Left ventricle myocardium inferior (tissue), 1 donor: ENCODE results near the gene SECTM1. TPM values are rescaled to one million over a fixed set of nuclear protein-coding genes. Genes with fewer than 3 reads are reported as not detected.

Experiments used
- DNase-seq: peaks from one replicate; pipeline ENCODE4 v3.0.0-alpha.2; 2020
- H3K27ac ChIP-seq: fragments of 200-600 bp; replicated peaks from 2 replicates; pipeline ENCODE4 v1.8.0; 2021
- H3K27me3 ChIP-seq: fragments of 200-600 bp; 2 replicates; pipeline ENCODE4 v1.8.0; 2021; ENCODE audit warnings: low read depth
- H3K36me3 ChIP-seq: fragments of 200-600 bp; 2 replicates; pipeline ENCODE4 v1.8.0; 2021
- H3K4me1 ChIP-seq: fragments of 200-600 bp; 2 replicates; pipeline ENCODE4 v1.8.0; 2021
- H3K4me3 ChIP-seq: fragments of 200-600 bp; 2 replicates; pipeline ENCODE4 v1.8.0; 2021; ENCODE audit warnings: mild to moderate bottlenecking, moderate library complexity
- H3K9me3 ChIP-seq: fragments of 200-600 bp; replicated peaks from 2 replicates; pipeline ENCODE4 v1.8.0; 2021
- intact Hi-C: fragments of 100-400 bp; cut with micrococcal nuclease; formaldehyde crosslinking; loops from one replicate; pipeline ENCODE4 v1.11.0; 2022
- total RNA-seq: library from RNA; stranded (reverse); fragmentation: NEBNext Ultra II Directional; extraction: Animal tissue kit (Norgen Biotek cat#: 25700); gene quantifications from one replicate; pipeline ENCODE4 v1.2.1, GENCODE V29; 2021
- TF ChIP-seq, protein P1 (sequence below): fragments of 200-600 bp; IDR thresholded peaks from 2 replicates; pipeline ENCODE4 v1.8.0; 2021; ENCODE audit warnings: antibody characterized with exemption, mild to moderate bottlenecking, borderline replicate concordance
- donor health status: DM: no; HTN: yes; CAD: no; lungs with severe emphysema.

Gene SECTM1
- total RNA-seq, 1 donor from 2014 or later: 3.9 TPM

DNA sequence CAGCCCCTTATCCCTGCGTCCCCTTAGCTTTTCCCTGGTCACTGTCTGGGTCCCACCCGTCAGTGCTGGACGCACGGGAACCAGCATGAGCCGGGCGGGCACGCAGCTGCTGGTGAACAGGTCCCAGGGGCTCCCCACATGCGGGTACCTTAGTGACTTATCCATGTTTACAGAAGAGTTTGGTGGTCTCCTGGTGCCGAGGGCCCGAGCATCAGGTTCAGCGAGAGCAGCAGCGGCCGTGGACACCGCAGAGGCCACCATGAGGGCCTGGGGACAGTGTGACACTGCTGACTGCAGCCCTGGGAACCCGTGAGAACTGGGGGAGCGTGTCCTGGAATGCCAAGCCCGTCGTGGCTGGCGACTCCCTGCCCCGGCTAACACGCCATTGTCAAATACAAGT lies 22.7 kb downstream of the SECTM1 start:
- Histone ChIP-seq H3K27ac (no peak overlapping the region), H3K36me3 (no peaks in the 10 kb centered on the region), H3K9me3 (no peaks in the 10 kb centered on the region), H3K4me1 (peaks cover 11% of the 10 kb centered on the region), H3K27me3 (peaks cover 90% of the 10 kb centered on the region), H3K4me3 (no peak overlapping the region)
- DNase-seq: no peak
- intact Hi-C loops: no loop called here
- TF ChIP-seq, protein P1, sequence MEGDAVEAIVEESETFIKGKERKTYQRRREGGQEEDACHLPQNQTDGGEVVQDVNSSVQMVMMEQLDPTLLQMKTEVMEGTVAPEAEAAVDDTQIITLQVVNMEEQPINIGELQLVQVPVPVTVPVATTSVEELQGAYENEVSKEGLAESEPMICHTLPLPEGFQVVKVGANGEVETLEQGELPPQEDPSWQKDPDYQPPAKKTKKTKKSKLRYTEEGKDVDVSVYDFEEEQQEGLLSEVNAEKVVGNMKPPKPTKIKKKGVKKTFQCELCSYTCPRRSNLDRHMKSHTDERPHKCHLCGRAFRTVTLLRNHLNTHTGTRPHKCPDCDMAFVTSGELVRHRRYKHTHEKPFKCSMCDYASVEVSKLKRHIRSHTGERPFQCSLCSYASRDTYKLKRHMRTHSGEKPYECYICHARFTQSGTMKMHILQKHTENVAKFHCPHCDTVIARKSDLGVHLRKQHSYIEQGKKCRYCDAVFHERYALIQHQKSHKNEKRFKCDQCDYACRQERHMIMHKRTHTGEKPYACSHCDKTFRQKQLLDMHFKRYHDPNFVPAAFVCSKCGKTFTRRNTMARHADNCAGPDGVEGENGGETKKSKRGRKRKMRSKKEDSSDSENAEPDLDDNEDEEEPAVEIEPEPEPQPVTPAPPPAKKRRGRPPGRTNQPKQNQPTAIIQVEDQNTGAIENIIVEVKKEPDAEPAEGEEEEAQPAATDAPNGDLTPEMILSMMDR: no peak

DNA sequence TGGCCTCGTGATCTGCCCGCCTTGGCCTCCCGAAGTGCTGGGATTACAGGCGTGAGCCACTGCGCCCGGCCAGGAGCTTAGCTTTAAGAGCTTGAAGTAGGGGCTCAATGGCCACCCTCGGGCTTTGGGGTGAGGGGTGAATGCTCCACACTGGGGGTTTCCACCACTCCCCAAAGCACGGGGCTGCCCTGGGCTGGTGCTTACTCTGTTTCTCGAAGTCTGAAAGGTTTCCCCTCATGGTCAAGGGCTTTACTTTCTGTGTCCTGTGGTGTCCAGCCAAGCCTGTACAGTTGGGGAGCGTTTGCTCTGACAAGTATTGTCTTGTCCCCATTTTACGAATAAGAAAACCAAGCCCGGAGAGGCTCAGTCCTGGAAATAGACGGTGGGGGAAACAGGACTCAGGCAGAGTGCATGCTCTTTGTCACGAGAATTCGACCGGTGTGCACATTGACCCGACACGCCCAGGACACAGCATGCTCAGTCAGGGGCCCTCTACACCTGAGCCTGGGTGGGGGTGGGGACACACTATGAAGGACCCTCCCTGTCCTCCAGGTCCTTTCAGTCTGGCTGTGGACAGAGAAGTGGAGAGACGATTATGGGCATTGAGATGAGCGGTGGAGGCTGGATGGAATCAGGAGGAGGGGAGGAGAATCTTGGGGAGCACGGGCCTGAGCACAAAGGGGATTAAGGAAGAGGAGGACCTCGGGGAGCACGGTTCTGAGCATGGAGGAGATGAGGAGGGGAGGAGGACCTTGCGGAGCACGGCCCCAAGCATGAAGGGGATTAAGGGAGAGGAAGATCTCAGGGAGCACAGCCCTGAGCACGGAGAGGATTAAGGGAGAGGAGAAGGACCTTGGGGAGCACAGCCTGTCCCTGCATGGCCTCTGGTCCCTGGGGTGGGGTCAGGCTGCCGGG lies 23.7 kb downstream of the SECTM1 start:
- Histone ChIP-seq H3K27me3 (peaks cover 80% of the 10 kb centered on the region), H3K9me3 (no peaks in the 10 kb centered on the region), H3K4me3 (no peak overlapping the region), H3K36me3 (no peaks in the 10 kb centered on the region), H3K27ac (no peak overlapping the region), H3K4me1 (peaks cover 4% of the 10 kb centered on the region)
- TF ChIP-seq, protein P1: no peak
- no peak for DNase-seq
- intact Hi-C loops: no loop called here

DNA sequence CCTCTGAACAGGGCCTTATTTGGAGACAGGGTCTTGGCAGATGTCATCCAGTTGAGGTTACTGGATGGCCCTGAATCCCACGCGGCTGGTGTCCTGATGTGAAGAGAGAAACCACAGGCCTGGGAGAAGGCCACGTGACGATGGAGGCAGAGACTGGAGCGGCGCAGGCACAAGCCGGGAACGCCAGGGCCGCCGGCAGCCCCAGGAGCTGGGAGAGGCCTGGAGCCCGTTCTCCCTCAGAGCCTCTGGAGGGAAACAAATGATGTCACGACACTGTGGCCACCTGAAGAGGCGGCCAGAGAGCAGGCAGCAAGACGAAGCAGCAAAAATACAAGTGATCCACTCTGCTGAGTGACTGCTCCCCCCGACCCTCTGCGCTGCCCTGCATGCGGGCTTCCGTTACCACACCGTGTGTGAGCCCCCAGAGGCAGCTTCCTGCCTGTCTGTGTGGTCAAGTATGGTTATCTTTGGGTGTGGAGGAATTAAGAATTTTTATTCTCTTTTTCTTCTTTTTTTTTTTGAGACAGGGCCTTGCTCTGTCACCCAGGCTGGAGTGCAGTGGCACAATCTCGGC lies 27.8 kb downstream of the SECTM1 start:
- no peaks in the 10 kb centered on the region for H3K36me3 ChIP-seq
- no peak for DNase-seq
- no peaks in the 10 kb centered on the region for H3K9me3 ChIP-seq
- H3K27ac ChIP-seq: no peak overlapping the region
- peaks cover 62% of the 10 kb centered on the region for H3K27me3 ChIP-seq
- TF ChIP-seq, protein P1: no peak
- no peak overlapping the region for H3K4me3 ChIP-seq
- peaks cover 7% of the 10 kb centered on the region for H3K4me1 ChIP-seq
- intact Hi-C loops: no loop called here

DNA sequence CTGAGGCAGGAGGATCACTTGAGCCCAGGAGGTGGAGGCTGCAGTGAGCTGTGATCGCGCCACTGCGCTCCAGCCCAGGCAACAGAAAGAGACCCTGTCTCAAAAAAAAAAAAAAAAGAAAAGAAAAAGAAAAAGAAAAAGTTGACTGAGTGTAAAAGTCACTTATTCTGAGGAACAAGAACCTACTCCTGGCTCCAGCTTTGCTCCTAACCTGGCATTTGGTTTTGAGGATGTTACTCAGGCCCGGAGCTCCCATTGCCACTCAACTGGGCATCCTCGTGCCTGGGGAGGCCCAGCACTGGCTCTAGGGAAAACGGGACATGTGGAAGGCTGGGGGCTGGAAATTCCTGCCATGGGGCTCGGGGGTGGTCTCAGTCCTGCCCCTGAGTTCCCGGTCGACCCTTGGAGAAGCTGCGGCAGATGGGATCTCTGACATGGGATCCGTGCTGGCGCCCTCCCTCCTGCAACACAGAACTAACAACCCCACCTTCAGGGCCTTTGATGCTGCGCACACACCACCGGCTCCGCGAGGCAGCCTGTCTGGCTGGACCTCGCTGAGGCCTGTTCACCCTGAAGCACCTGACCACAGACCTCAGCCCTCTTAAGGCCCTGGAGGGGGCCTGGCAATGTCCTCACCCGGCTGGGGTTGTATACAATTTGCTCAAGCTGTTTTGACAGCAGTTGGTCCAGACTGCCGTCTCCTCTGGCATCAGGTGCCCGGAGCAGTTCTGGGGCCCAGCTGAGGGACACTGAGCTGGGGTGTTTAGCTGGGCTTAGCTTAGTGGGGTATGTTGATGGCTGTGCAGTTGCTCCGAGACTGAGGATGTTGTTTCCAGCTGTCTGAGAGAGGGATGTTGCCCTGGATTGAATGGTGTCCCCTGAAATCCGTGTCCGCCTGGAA lies 28.5 kb downstream of the SECTM1 start:
- no peak for DNase-seq
- intact Hi-C loops: no loop called here
- no peaks in the 10 kb centered on the region for H3K36me3 ChIP-seq
- TF ChIP-seq, protein P1: no peak
- no peak overlapping the region for H3K4me3 ChIP-seq
- H3K9me3 ChIP-seq: no peaks in the 10 kb centered on the region
- H3K27ac ChIP-seq: no peak overlapping the region
- peaks cover 55% of the 10 kb centered on the region for H3K27me3 ChIP-seq
- peaks cover 11% of the 10 kb centered on the region for H3K4me1 ChIP-seq
